ENCODE data around the gene NLRC5.
"Not testable (repeated sequence)": the region's sequence is repeated elsewhere in the genome, so short reads cannot be mapped to it uniquely, and the experiment has no call there.

The NLRC5 gene

GRCh38 chr16:57003439-57004386 is 14.4 kb downstream of the NLRC5 start:
- no peak for DNase-seq (ENCODE audit: low read depth)

GRCh38 chr16:57004387-57005250 is 15.3 kb downstream of the NLRC5 start:
- no peak for DNase-seq (ENCODE audit: low read depth)

GRCh38 chr16:57005597-57005996 is 16.2 kb downstream of the NLRC5 start:
- not testable (repeated sequence) for DNase-seq (ENCODE audit: low read depth)

- no peak for DNase-seq (ENCODE audit: low read depth)
Observed at GRCh38 chr16:57007050-57007449, 17.7 kb downstream of the NLRC5 start.

- no peak for DNase-seq (ENCODE audit: low read depth)
Observed at GRCh38 chr16:57007530-57007929, 18.2 kb downstream of the NLRC5 start.

- no peak for DNase-seq (ENCODE audit: low read depth)
Observed at GRCh38 chr16:57008440-57008839, 19.1 kb downstream of the NLRC5 start.

GRCh38 chr16:57009643-57010170 is 20.4 kb downstream of the NLRC5 start:
- DNase-seq (ENCODE audit: low read depth) = no peak

- no peak for DNase-seq (ENCODE audit: low read depth)
Observed at GRCh38 chr16:57012353-57012752, 23.0 kb downstream of the NLRC5 start.

- DNase-seq (ENCODE audit: low read depth) = no peak
Observed at GRCh38 chr16:57013229-57013628, 23.9 kb downstream of the NLRC5 start.

GRCh38 chr16:57013902-57014301 is 24.5 kb downstream of the NLRC5 start:
- no peak for DNase-seq (ENCODE audit: low read depth)

- no peak for DNase-seq (ENCODE audit: low read depth)
Observed at GRCh38 chr16:57016301-57016700, 26.9 kb downstream of the NLRC5 start.

- no peak for DNase-seq (ENCODE audit: low read depth)
Observed at GRCh38 chr16:57016831-57017230, 27.5 kb downstream of the NLRC5 start.

GRCh38 chr16:57017251-57017650 is 27.9 kb downstream of the NLRC5 start:
- DNase-seq (ENCODE audit: low read depth) = no peak

- DNase-seq (ENCODE audit: low read depth) = no peak
Observed at GRCh38 chr16:57019746-57020145, 30.4 kb downstream of the NLRC5 start.

GRCh38 chr16:57020651-57021050 is 31.3 kb downstream of the NLRC5 start:
- no peak for DNase-seq (ENCODE audit: low read depth)

GRCh38 chr16:57021757-57022156 is 32.4 kb downstream of the NLRC5 start:
- no peak for DNase-seq (ENCODE audit: low read depth)

- DNase-seq (ENCODE audit: low read depth) = no peak
Observed at GRCh38 chr16:57022445-57022844, 33.1 kb downstream of the NLRC5 start.

GRCh38 chr16:57023541-57024249 is 34.3 kb downstream of the NLRC5 start:
- no peak for DNase-seq (ENCODE audit: low read depth)

GRCh38 chr16:57024894-57025680 is 35.7 kb downstream of the NLRC5 start:
- no peak for DNase-seq (ENCODE audit: low read depth)

GRCh38 chr16:57025941-57026777 is 36.8 kb downstream of the NLRC5 start:
- no peak for DNase-seq (ENCODE audit: low read depth)
